B cell (primary cell): Measurements from ENCODE around the gene BSND.

Source experiments
- EZH2 ChIP-seq: IDR thresholded peaks from 2 replicates; pipeline ENCODE4 v1.6.1; 2012; ENCODE audit warnings: borderline replicate concordance, low read depth, mild to moderate bottlenecking, moderate library complexity, low read length; ENCODE audit not compliant: insufficient read depth, poor library complexity, severe bottlenecking
- TF ChIP-seq, protein P1 (sequence below): fragments of 200-600 bp; IDR thresholded peaks from one replicate; pipeline ENCODE4 v1.8.0; 2022; ENCODE audit warnings: antibody characterized with exemption, mild to moderate bottlenecking

DNA sequence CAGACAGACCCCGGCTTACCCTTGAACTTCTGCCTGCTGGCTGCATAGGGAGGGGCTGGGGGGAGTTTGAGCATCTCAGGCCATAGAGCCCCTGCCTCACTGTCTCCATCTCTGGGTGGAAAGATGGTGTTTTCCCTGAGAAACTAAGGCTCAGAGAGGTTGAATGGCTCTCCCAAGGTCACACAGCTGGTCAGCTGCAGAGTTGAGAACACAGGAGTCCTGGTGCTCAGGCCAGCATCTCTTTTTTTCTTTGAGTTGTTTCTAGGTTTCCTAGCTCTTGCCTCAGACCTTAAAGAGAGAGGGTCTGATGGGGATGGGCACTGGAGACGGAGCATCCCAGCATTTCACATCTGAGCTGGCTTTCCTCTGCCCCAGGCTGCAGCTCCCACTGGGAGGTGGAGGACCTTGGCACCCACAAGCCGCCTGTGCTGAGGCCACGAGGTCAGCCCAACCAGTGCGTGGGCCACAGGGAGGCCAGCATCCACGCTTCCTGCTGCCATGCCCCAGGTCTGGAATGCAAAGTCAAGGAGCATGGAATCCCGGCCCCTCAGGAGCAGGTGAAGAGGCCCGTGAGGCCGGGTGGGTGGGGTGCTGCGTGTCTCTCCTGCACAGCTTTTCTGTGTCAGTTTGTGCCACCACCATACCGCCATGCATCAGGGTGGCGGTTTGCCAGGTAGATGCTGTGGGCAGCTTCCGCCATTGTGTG lies 62.4 kb downstream of the BSND start:
- TF ChIP-seq, protein P1, sequence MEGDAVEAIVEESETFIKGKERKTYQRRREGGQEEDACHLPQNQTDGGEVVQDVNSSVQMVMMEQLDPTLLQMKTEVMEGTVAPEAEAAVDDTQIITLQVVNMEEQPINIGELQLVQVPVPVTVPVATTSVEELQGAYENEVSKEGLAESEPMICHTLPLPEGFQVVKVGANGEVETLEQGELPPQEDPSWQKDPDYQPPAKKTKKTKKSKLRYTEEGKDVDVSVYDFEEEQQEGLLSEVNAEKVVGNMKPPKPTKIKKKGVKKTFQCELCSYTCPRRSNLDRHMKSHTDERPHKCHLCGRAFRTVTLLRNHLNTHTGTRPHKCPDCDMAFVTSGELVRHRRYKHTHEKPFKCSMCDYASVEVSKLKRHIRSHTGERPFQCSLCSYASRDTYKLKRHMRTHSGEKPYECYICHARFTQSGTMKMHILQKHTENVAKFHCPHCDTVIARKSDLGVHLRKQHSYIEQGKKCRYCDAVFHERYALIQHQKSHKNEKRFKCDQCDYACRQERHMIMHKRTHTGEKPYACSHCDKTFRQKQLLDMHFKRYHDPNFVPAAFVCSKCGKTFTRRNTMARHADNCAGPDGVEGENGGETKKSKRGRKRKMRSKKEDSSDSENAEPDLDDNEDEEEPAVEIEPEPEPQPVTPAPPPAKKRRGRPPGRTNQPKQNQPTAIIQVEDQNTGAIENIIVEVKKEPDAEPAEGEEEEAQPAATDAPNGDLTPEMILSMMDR, result no peak
- no peak for TF ChIP-seq EZH2
